HEK293 (cell line): ENCODE results near the gene SNRNP70.
A peak's percentile ranks its signal among the peaks of the same experiment; 100 is the strongest.
"Not testable (repeated sequence)": the region's sequence is repeated elsewhere in the genome, so short reads cannot be mapped to it uniquely, and the experiment has no call there.

ENCODE experiments used
- CTCF ChIA-PET: fragments of 350-600 bp; formaldehyde crosslinking; extraction: SDS; loops from one replicate; lab custom pipeline; 2021; ENCODE audit warnings: antibody characterized with exemption; lab: Yijun Ruan, JAX
- POLR2A ChIA-PET: fragments of 300-600 bp; formaldehyde crosslinking; extraction: SDS; loops from one replicate; lab custom pipeline; 2020; ENCODE audit warnings: antibody characterized with exemption, inconsistent platforms; lab: Yijun Ruan, JAX
- H3K27ac ChIP-seq: fragments of 200-500 bp; sonication (Bioruptor generic); 2 replicates; pipeline ENCODE4 v1.5.1; 2014; ENCODE audit warnings: low read depth, low read length, control low read depth, inconsistent platforms; ENCODE audit errors: extremely low read depth
- H3K36me3 ChIP-seq, 2 experiments: fragments of 200-500 bp in 1 of 2; sonication (Bioruptor generic) in 1 of 2; 1 replicate in 1 of 2; 2 replicates in 1 of 2; pipeline ENCODE4 v1.5.1; 2014 to 2017; ENCODE audit warnings: inconsistent platforms in 2 of 2, low read length in 2 of 2; ENCODE audit not compliant: control insufficient read depth in 2 of 2, insufficient read depth in 1 of 2
- H3K4me1 ChIP-seq: fragments of 200-500 bp; sonication (Bioruptor generic); 2 replicates; pipeline ENCODE4 v1.5.1; 2014; ENCODE audit warnings: mild to moderate bottlenecking, low read length, inconsistent platforms; ENCODE audit not compliant: control insufficient read depth, insufficient read depth
- H3K4me3 ChIP-seq: 2 replicates; pipeline ENCODE4 v1.5.1; 2011; ENCODE audit warnings: low read depth, mild to moderate bottlenecking, control low read depth, low read length, moderate library complexity
- H3K9me3 ChIP-seq: fragments of 200-500 bp; sonication (Bioruptor generic); 2 replicates; pipeline ENCODE4 v1.5.1; 2014; ENCODE audit warnings: low read depth, low read length, inconsistent platforms; ENCODE audit not compliant: control insufficient read depth, insufficient read depth
- CTCF ChIP-seq: fragments of 450-650 bp; formaldehyde crosslinking; IDR thresholded peaks from 2 replicates; pipeline ENCODE4 v1.5.1; 2016; ENCODE audit warnings: missing biosample characterization, missing genetic modification characterization
- GLIS1 ChIP-seq: fragments of 450-650 bp; formaldehyde crosslinking; IDR thresholded peaks from 2 replicates; pipeline ENCODE4 v1.5.1; 2016; ENCODE audit warnings: missing biosample characterization, missing genetic modification characterization
- GLIS2 ChIP-seq: fragments of 450-650 bp; formaldehyde crosslinking; IDR thresholded peaks from 2 replicates; pipeline ENCODE4 v1.5.1; 2016; ENCODE audit warnings: missing biosample characterization, missing genetic modification characterization
- HOXA7 ChIP-seq: sonication (generic); formaldehyde crosslinking; IDR thresholded peaks from 2 replicates; pipeline ENCODE4 v1.8.1; 2022; ENCODE audit warnings: missing genetic modification reagents, borderline replicate concordance
- RBAK ChIP-seq: fragments of 450-650 bp; formaldehyde crosslinking; IDR thresholded peaks from 2 replicates; pipeline ENCODE4 v1.5.1; 2016; ENCODE audit warnings: missing biosample characterization, missing genetic modification characterization
- ZBTB20 ChIP-seq: fragments of 450-650 bp; formaldehyde crosslinking; IDR thresholded peaks from 2 replicates; pipeline ENCODE4 v1.5.1; 2016; ENCODE audit warnings: missing biosample characterization, missing genetic modification characterization
- ZBTB21 ChIP-seq: fragments of 450-650 bp; formaldehyde crosslinking; IDR thresholded peaks from 2 replicates; pipeline ENCODE4 v1.5.1; 2017; ENCODE audit warnings: missing biosample characterization, missing genetic modification characterization
- ZFHX2 ChIP-seq: fragments of 450-650 bp; formaldehyde crosslinking; conservative IDR thresholded peaks from 2 replicates; pipeline ENCODE4 v1.5.1; 2016; ENCODE audit warnings: missing biosample characterization, missing genetic modification characterization
- ZFP3 ChIP-seq: fragments of 450-650 bp; formaldehyde crosslinking; IDR thresholded peaks from 2 replicates; pipeline ENCODE4 v1.5.1; 2016; ENCODE audit warnings: low read depth, missing biosample characterization, missing genetic modification characterization
- ZFP37 ChIP-seq: fragments of 450-650 bp; formaldehyde crosslinking; IDR thresholded peaks from 2 replicates; pipeline ENCODE4 v1.5.1; 2016; ENCODE audit warnings: missing biosample characterization, missing genetic modification characterization
- ZNF132 ChIP-seq: fragments of 450-650 bp; formaldehyde crosslinking; IDR thresholded peaks from 2 replicates; pipeline ENCODE4 v1.5.1; 2017; ENCODE audit warnings: missing biosample characterization, missing genetic modification characterization, borderline replicate concordance
- ZNF146 ChIP-seq: fragments of 450-650 bp; formaldehyde crosslinking; IDR thresholded peaks from 2 replicates; pipeline ENCODE4 v1.5.1; 2016; ENCODE audit warnings: missing biosample characterization, missing genetic modification characterization
- ZNF19 ChIP-seq: fragments of 450-650 bp; formaldehyde crosslinking; IDR thresholded peaks from 2 replicates; pipeline ENCODE4; 2016; ENCODE audit warnings: missing biosample characterization, missing genetic modification characterization, low read depth
- ZNF324 ChIP-seq: fragments of 450-650 bp; formaldehyde crosslinking; IDR thresholded peaks from 2 replicates; pipeline ENCODE4 v1.5.1; 2016; ENCODE audit warnings: missing biosample characterization, missing genetic modification characterization
- ZNF391 ChIP-seq: fragments of 450-650 bp; formaldehyde crosslinking; IDR thresholded peaks from 2 replicates; pipeline ENCODE4 v1.5.1; 2016; ENCODE audit warnings: low read depth, missing biosample characterization, missing genetic modification characterization, borderline replicate concordance
- ZNF394 ChIP-seq: fragments of 450-650 bp; formaldehyde crosslinking; IDR thresholded peaks from 2 replicates; pipeline ENCODE4 v1.5.1; 2016; ENCODE audit warnings: missing biosample characterization, missing genetic modification characterization, mild to moderate bottlenecking, moderate library complexity, borderline replicate concordance
- ZNF514 ChIP-seq: fragments of 450-650 bp; formaldehyde crosslinking; IDR thresholded peaks from 2 replicates; pipeline ENCODE4 v1.5.1; 2016; ENCODE audit warnings: missing biosample characterization, missing genetic modification characterization
- ZNF549 ChIP-seq: fragments of 450-650 bp; IDR thresholded peaks from 2 replicates; pipeline ENCODE4 v1.5.1; 2018; ENCODE audit warnings: missing biosample characterization, missing genetic modification characterization, mild to moderate bottlenecking, inconsistent platforms, moderate library complexity
- ZNF629 ChIP-seq: fragments of 450-650 bp; formaldehyde crosslinking; IDR thresholded peaks from 2 replicates; pipeline ENCODE4 v1.5.1; 2017; ENCODE audit warnings: missing biosample characterization, missing genetic modification characterization
- ZNF76 ChIP-seq: fragments of 450-650 bp; formaldehyde crosslinking; IDR thresholded peaks from 2 replicates; pipeline ENCODE4; 2016; ENCODE audit warnings: low read depth, missing biosample characterization, missing genetic modification characterization, borderline replicate concordance
- ZXDB ChIP-seq: fragments of 450-650 bp; formaldehyde crosslinking; IDR thresholded peaks from 2 replicates; pipeline ENCODE4 v1.5.1; 2016; ENCODE audit warnings: missing biosample characterization, missing genetic modification characterization
- TF ChIP-seq, protein P1 (sequence below): fragments of 450-650 bp; formaldehyde crosslinking; IDR thresholded peaks from 2 replicates; pipeline ENCODE4 v1.5.1; 2016; ENCODE audit warnings: missing biosample characterization, missing genetic modification characterization, low read depth
- TF ChIP-seq, protein P2 (sequence below): fragments of 450-650 bp; formaldehyde crosslinking; IDR thresholded peaks from 2 replicates; pipeline ENCODE4 v1.5.1; 2016; ENCODE audit warnings: missing biosample characterization, missing genetic modification characterization

The SNRNP70 gene

GRCh38 chr19:49049834-49050233 lies 35.4 kb upstream of the SNRNP70 start:
- H3K4me3 ChIP-seq, H3K4me1 ChIP-seq, H3K36me3 ChIP-seq, H3K9me3 ChIP-seq, H3K27ac ChIP-seq, POLR2A ChIA-PET: not testable (repeated sequence)
- CTCF ChIA-PET: interaction anchor here (0.6 kb wide), 1 partner anchor 56 kb away, joined by 3 read pairs; the partner anchor contains the start of gene RUVBL2
- peak; percentile 89 for TF ChIP-seq ZFP3 (tag by site-specific recombination)

DNA sequence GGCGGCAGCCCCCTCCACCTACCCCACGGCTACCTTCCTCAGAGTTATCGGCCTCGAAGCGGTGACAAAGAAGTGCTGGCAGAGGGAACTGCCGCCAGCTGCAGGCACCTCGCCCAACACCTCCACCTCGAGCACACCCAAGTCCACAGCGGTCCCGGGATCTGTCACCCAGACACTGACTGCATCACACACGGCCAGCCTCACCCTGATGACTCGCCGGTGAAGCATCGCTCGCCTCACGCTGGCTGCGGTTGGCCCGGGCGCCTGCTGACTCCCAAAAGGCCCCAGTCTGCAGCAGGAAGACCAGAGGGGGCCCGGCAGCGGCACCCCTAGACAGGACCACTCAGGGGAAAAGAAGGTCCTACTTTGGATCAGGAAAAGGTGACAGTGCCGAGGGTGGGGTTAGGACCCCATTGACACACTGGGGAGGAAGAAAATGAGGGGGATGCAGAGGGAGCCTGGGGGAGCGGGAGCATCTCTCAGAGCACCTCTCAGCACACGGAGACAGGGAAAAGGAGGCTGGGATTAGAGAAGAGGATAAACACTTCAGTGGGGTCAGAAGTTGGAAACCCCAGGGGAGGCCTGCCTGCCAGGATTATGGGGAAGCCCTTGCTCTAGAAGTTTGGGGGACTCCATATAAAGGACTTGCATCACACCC lies 34.7 kb upstream of the SNRNP70 start:
- H3K4me1 ChIP-seq, CTCF ChIA-PET, H3K27ac ChIP-seq, H3K9me3 ChIP-seq, H3K4me3 ChIP-seq, H3K36me3 ChIP-seq, POLR2A ChIA-PET: not testable (repeated sequence)
- peak; percentile 48; the same call in 1 of the 2 replicates for TF ChIP-seq ZBTB21 (tag by site-specific recombination)
- TF ChIP-seq GLIS2 (tag by site-specific recombination): 0 out of 2 replicates have a peak, but pooled peaks have one; percentile 20
- peak; percentile 39; the same call in 1 of the 2 replicates for TF ChIP-seq ZNF629 (tag by site-specific recombination)

DNA sequence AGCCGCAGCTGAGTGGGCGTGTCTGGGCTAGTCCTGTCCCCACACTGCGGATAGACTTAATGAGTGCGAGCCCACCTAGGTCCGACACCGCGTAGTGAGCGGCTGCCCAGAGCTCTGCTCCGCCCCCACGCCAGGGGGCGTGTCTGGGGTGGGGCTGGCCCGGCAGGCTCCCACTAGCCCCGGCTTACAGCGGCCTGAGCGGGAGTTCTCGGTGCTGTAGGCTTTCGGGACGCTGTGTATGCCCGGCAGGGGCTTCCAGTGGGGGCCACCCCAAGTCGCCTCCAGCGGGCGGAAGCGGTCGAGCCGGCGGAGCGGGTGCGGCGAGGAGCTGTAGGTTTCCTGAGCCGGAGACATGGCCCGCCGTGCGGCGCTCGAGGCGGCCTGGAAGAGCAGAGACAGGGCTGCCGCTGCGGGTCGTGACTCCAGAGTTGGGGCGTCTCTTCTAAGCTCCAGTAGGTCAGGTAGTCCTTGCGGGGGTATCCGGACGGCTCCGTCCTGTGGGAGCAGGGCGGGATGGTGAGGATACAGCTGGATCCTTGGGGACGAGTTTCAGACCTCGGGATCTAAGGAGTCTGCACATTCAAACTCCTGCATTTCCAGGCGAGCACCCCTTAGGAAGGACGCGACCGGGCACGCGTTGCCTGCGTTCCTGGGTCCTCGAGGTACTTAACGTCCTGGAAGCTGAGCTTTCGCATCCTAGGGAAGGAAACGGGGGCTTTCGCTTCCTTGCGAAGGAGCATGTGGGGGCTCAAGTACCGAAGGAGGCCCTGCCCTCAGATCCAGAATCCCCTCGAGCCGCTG lies 28.9 kb upstream of the SNRNP70 start:
- H3K27ac ChIP-seq: no peak overlapping the region; the same call in 1 of the 2 replicates
- TF ChIP-seq, protein P1, sequence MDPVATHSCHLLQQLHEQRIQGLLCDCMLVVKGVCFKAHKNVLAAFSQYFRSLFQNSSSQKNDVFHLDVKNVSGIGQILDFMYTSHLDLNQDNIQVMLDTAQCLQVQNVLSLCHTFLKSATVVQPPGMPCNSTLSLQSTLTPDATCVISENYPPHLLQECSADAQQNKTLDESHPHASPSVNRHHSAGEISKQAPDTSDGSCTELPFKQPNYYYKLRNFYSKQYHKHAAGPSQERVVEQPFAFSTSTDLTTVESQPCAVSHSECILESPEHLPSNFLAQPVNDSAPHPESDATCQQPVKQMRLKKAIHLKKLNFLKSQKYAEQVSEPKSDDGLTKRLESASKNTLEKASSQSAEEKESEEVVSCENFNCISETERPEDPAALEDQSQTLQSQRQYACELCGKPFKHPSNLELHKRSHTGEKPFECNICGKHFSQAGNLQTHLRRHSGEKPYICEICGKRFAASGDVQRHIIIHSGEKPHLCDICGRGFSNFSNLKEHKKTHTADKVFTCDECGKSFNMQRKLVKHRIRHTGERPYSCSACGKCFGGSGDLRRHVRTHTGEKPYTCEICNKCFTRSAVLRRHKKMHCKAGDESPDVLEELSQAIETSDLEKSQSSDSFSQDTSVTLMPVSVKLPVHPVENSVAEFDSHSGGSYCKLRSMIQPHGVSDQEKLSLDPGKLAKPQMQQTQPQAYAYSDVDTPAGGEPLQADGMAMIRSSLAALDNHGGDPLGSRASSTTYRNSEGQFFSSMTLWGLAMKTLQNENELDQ (tag by site-specific recombination): no peak
- TF ChIP-seq ZNF132 (tag by site-specific recombination) (no peak), ZNF146 (tag by site-specific recombination) (no peak), HOXA7 (CRISPR knock-in tag) (no peak), RBAK (no peak), ZFHX2 (tag by site-specific recombination) (peak; percentile 88), ZNF324 (no peak), CTCF (tag by site-specific recombination) (peak; percentile 81), ZBTB20 (tag by site-specific recombination) (0 out of 2 replicates have a peak, but pooled peaks have one; percentile 43), ZNF391 (tag by site-specific recombination) (no peak), GLIS1 (tag by site-specific recombination) (peak; percentile 83), ZNF76 (tag by site-specific recombination) (peak; percentile 42; the same call in 1 of the 2 replicates), ZNF549 (tag by site-specific recombination) (no peak), ZNF394 (no peak), ZFP37 (no peak), ZXDB (tag by site-specific recombination) (peak; percentile 40; the same call in 1 of the 2 replicates), ZNF19 (tag by site-specific recombination) (no peak), ZNF514 (tag by site-specific recombination) (no peak)
- TF ChIP-seq, protein P2, sequence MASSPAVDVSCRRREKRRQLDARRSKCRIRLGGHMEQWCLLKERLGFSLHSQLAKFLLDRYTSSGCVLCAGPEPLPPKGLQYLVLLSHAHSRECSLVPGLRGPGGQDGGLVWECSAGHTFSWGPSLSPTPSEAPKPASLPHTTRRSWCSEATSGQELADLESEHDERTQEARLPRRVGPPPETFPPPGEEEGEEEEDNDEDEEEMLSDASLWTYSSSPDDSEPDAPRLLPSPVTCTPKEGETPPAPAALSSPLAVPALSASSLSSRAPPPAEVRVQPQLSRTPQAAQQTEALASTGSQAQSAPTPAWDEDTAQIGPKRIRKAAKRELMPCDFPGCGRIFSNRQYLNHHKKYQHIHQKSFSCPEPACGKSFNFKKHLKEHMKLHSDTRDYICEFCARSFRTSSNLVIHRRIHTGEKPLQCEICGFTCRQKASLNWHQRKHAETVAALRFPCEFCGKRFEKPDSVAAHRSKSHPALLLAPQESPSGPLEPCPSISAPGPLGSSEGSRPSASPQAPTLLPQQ (tag by site-specific recombination): peak; percentile 50; the same call in 1 of the 2 replicates

More for the DNA sequence above, 28.9 kb upstream of the SNRNP70 start:
- Histone ChIP-seq H3K4me1 (no peaks in the 10 kb centered on the region; the same call in 1 of the 2 replicates), H3K36me3 (no peaks in the 10 kb centered on the region), H3K4me3 (peak overlapping the region; percentile 44), H3K9me3 (no peaks in the 10 kb centered on the region)
- POLR2A ChIA-PET: interaction anchor here (0.6 to 1.3 kb wide), 7 partner anchors 9 to 424 kb away, joined by 3 to 9 read pairs (median 3); partner anchors contain the start of genes GYS1, NTF4 and RUVBL2
- CTCF ChIA-PET: interaction anchor here (0.6 to 2.2 kb wide), 9 partner anchors 13 to 210 kb away, joined by 3 to 17 read pairs (median 3); a partner anchor contains a TSS
